Measurements from ENCODE around the gene VMAC. TPM values are rescaled to one million over a fixed set of nuclear protein-coding genes. Genes with fewer than 3 reads are reported as not detected.
A peak's percentile ranks its signal among the peaks of the same experiment; 100 is the strongest.

Gene VMAC
- total RNA-seq, 1 donor from 2014 or later: 5.1 TPM

- DNase-seq: no peak
Measured at GRCh38 chr19:5931251-5931650, 26.6 kb downstream of the VMAC start.

- DNase-seq: no peak
Measured at GRCh38 chr19:5932146-5932545, 27.5 kb downstream of the VMAC start.

GRCh38 chr19:5932609-5933262, 28.1 kb downstream of the VMAC start:
- DNase-seq: no peak

GRCh38 chr19:5933391-5934068, 28.9 kb downstream of the VMAC start:
- no peak for DNase-seq

GRCh38 chr19:5934069-5934401, 29.4 kb downstream of the VMAC start:
- no peak for DNase-seq

- peak; percentile 66 for DNase-seq
Measured at GRCh38 chr19:5934774-5935472, 30.3 kb downstream of the VMAC start.

- no peak for DNase-seq
Measured at GRCh38 chr19:5935473-5936291, 31.0 kb downstream of the VMAC start.

GRCh38 chr19:5936292-5936592, 31.6 kb downstream of the VMAC start:
- no peak for DNase-seq

GRCh38 chr19:5937550-5937949, 32.9 kb downstream of the VMAC start:
- no peak for DNase-seq

- no peak for DNase-seq
Measured at GRCh38 chr19:5940260-5941208, 35.9 kb downstream of the VMAC start.

- DNase-seq: no peak
Measured at GRCh38 chr19:5941673-5942072, 37.0 kb downstream of the VMAC start.

GRCh38 chr19:5943045-5943444, 38.4 kb downstream of the VMAC start:
- peak; percentile 40 for DNase-seq

GRCh38 chr19:5943623-5944022, 39.0 kb downstream of the VMAC start:
- no peak for DNase-seq

- no peak for DNase-seq
Measured at GRCh38 chr19:5947435-5947834, 42.8 kb downstream of the VMAC start.

GRCh38 chr19:5948752-5949564, 44.3 kb downstream of the VMAC start:
- no peak for DNase-seq

GRCh38 chr19:5949792-5950305, 45.2 kb downstream of the VMAC start:
- DNase-seq: no peak

GRCh38 chr19:5950741-5951140, 46.1 kb downstream of the VMAC start:
- no peak for DNase-seq

- DNase-seq: no peak
Measured at GRCh38 chr19:5951338-5951861, 46.7 kb downstream of the VMAC start.

GRCh38 chr19:5952193-5953029, 47.7 kb downstream of the VMAC start:
- DNase-seq: no peak

Data from tongue (tissue), 2 donors.